K562 (cell line): ENCODE measurements around the gene BAD. TPM values are rescaled to one million over a fixed set of nuclear protein-coding genes. Genes with fewer than 3 reads are reported as not detected.

Experiments
- ADNP ChIP-seq: fragments of 200-800 bp; sonication (Bioruptor generic); IDR thresholded peaks from 2 replicates; pipeline ENCODE4 v1.6.1; 2016; ENCODE audit warnings: missing genetic modification characterization, missing compliant biosample characterization
- BRD4 ChIP-seq: fragments of 200-600 bp; sonication (generic); IDR thresholded peaks from 2 replicates; pipeline ENCODE4 v1.6.1; 2017; ENCODE audit warnings: inconsistent platforms
- ETV6 ChIP-seq, 3 experiments: fragments of 150-350 bp in 1 of 3; sonication (generic) in 1 of 3; formaldehyde crosslinking in 1 of 3; IDR thresholded peaks; 2 replicates each; pipeline versions ENCODE4 v1.6.1 to v1.8.0; 2014 to 2022; ENCODE audit warnings: borderline replicate concordance in 2 of 3, low read depth in 2 of 3, antibody characterized with exemption in 1 of 3, low read length in 1 of 3, mild to moderate bottlenecking in 1 of 3, missing genetic modification reagents in 1 of 3
- GABPB2 ChIP-seq: fragments of 250-450 bp; sonication (Bioruptor Pico); conservative IDR thresholded peaks from 2 replicates; pipeline ENCODE4 v1.5.1; 2021; ENCODE audit warnings: mild to moderate bottlenecking
- GATAD2B ChIP-seq: fragments of 450-650 bp; IDR thresholded peaks from 2 replicates; pipeline ENCODE4 v1.6.1; 2017; ENCODE audit warnings: mild to moderate bottlenecking, borderline replicate concordance
- MCM2 ChIP-seq: fragments of 450-650 bp; IDR thresholded peaks from 2 replicates; pipeline ENCODE4 v1.6.1; 2017; ENCODE audit warnings: low read depth, mild to moderate bottlenecking
- NFXL1 ChIP-seq: fragments of 450-650 bp; formaldehyde crosslinking; IDR thresholded peaks from 2 replicates; pipeline ENCODE4 v1.4.0; 2021; ENCODE audit warnings: mild to moderate bottlenecking
- ZKSCAN3 ChIP-seq: fragments of 250-450 bp; sonication (Bioruptor Pico); IDR thresholded peaks from 2 replicates; pipeline ENCODE4 v1.4.0; 2020
- ZNF444 ChIP-seq: fragments of 250-450 bp; sonication (Bioruptor Pico); IDR thresholded peaks from 2 replicates; pipeline ENCODE4 v1.4.0; 2020; ENCODE audit warnings: mild to moderate bottlenecking, moderate library complexity
- polyA plus RNA-seq, 8 experiments: library from polyadenylated mRNA; depleted of rRNA in 4 of 8; stranded (reverse) in 5 of 8; unstranded in 3 of 8; fragments of >200 nt; fragmentation: Nextera tagmentation in 2 of 8; fragmentation: Illumina TruSeq in 1 of 8; extraction: Ambion mirVana in 2 of 8; extraction: Trizol in 1 of 8; gene quantifications; 2 replicates each; pipeline versions ENCODE4 v1.2.1 to v1.2.3, GENCODE V29; 2011 to 2014; ENCODE audit warnings: inconsistent platforms in 1 of 8, missing spikeins in 1 of 8
- total RNA-seq, 7 experiments: library from RNA; depleted of rRNA in 6 of 7; stranded (reverse); fragments of >200 nt in 6 of 7; fragmentation: Illumina TruSeq in 2 of 7; extraction: Trizol in 2 of 7; gene quantifications; 2 replicates each; pipeline versions ENCODE4 v1.2.1 to v1.2.3, GENCODE V29; 2011 to 2021; ENCODE audit warnings: low replicate concordance in 1 of 7
- TF ChIP-seq, protein P1 (sequence below): fragments of 450-650 bp; formaldehyde crosslinking; IDR thresholded peaks from 2 replicates; pipeline ENCODE4 v1.4.0; 2020; ENCODE audit warnings: mild to moderate bottlenecking, mixed read lengths
- TF ChIP-seq, protein P2 (sequence below): fragments of 450-650 bp; formaldehyde crosslinking; conservative IDR thresholded peaks from 2 replicates; pipeline ENCODE4 v1.4.0; 2022; ENCODE audit warnings: mild to moderate bottlenecking, missing genetic modification characterization
- TF ChIP-seq, protein P3 (sequence below): fragments of 450-650 bp; IDR thresholded peaks from 2 replicates; pipeline ENCODE4 v1.6.1; 2014; ENCODE audit warnings: low read depth, mild to moderate bottlenecking, moderate library complexity, borderline replicate concordance
- TF ChIP-seq, protein P4 (sequence below): fragments of 250-450 bp; sonication (Bioruptor Pico); IDR thresholded peaks from 2 replicates; pipeline ENCODE4 v1.5.0; 2021; ENCODE audit warnings: mild to moderate bottlenecking, moderate library complexity
- TF ChIP-seq, protein P5 (sequence below): sonication (generic); formaldehyde crosslinking; IDR thresholded peaks from 2 replicates; pipeline ENCODE4 v1.8.1; 2023; ENCODE audit warnings: mild to moderate bottlenecking, missing genetic modification reagents

The BAD gene
- total and polyA plus RNA-seq, 9 of the 15 experiments (the other 6 are each of a cell fraction or from before 2014, with no cell fraction given) = 0.61 to 45.6 (median 11.8) TPM

DNA sequence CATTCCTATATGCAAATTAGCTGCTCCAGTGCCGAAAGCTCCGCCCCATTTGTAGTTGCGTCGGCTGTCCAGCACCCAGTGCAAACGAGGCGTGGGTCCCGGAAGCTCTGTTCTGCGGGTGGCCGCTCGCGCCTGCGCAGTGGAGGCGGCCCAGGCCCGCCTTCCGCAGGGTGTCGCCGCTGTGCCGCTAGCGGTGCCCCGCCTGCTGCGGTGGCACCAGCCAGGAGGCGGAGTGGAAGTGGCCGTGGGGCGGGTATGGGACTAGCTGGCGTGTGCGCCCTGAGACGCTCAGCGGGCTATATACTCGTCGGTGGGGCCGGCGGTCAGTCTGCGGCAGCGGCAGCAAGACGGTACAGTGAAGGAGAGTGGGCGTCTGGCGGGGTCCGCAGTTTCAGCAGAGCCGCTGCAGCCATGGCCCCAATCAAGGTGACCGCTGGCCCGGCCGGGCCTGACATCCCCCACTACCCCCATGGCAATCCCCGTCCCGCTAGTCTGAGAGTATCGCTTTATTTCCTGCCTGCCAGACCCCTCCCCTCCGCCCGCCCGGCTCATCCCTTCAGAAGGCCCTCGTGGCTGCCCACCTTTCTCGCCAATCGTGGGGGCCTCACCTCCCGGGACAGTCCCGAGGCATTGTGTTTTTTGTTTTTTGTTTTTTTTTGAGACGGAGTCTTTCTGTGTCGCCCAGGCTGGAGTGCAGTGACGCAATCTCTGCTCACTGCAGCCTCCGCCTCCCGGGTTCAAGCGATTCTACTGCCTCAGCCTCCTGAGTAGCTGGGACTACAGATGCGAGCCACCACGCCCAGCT is 33.7 kb upstream of the BAD start, which contains the start of gene PRDX5 (continued):
- TF ChIP-seq, protein P1, sequence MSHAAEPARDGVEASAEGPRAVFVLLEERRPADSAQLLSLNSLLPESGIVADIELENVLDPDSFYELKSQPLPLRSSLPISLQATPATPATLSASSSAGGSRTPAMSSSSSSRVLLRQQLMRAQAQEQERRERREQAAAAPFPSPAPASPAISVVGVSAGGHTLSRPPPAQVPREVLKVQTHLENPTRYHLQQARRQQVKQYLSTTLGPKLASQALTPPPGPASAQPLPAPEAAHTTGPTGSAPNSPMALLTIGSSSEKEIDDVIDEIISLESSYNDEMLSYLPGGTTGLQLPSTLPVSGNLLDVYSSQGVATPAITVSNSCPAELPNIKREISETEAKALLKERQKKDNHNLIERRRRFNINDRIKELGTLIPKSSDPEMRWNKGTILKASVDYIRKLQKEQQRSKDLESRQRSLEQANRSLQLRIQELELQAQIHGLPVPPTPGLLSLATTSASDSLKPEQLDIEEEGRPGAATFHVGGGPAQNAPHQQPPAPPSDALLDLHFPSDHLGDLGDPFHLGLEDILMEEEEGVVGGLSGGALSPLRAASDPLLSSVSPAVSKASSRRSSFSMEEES = no peak
- TF ChIP-seq, protein P2, sequence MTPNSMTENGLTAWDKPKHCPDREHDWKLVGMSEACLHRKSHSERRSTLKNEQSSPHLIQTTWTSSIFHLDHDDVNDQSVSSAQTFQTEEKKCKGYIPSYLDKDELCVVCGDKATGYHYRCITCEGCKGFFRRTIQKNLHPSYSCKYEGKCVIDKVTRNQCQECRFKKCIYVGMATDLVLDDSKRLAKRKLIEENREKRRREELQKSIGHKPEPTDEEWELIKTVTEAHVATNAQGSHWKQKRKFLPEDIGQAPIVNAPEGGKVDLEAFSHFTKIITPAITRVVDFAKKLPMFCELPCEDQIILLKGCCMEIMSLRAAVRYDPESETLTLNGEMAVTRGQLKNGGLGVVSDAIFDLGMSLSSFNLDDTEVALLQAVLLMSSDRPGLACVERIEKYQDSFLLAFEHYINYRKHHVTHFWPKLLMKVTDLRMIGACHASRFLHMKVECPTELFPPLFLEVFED (CRISPR knock-in tag) = no peak
- no peak for TF ChIP-seq BRD4
- TF ChIP-seq GATAD2B = peak; percentile 46; the same call in 1 of the 2 replicates
- TF ChIP-seq NFXL1 = no peak
- TF ChIP-seq, protein P3, sequence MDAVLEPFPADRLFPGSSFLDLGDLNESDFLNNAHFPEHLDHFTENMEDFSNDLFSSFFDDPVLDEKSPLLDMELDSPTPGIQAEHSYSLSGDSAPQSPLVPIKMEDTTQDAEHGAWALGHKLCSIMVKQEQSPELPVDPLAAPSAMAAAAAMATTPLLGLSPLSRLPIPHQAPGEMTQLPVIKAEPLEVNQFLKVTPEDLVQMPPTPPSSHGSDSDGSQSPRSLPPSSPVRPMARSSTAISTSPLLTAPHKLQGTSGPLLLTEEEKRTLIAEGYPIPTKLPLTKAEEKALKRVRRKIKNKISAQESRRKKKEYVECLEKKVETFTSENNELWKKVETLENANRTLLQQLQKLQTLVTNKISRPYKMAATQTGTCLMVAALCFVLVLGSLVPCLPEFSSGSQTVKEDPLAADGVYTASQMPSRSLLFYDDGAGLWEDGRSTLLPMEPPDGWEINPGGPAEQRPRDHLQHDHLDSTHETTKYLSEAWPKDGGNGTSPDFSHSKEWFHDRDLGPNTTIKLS = peak; percentile 83
- no peak for TF ChIP-seq ADNP (tag)
- no peak for TF ChIP-seq ZKSCAN3 (CRISPR knock-in tag)
- no peak for TF ChIP-seq ZNF444 (CRISPR knock-in tag)
- TF ChIP-seq, protein P4, sequence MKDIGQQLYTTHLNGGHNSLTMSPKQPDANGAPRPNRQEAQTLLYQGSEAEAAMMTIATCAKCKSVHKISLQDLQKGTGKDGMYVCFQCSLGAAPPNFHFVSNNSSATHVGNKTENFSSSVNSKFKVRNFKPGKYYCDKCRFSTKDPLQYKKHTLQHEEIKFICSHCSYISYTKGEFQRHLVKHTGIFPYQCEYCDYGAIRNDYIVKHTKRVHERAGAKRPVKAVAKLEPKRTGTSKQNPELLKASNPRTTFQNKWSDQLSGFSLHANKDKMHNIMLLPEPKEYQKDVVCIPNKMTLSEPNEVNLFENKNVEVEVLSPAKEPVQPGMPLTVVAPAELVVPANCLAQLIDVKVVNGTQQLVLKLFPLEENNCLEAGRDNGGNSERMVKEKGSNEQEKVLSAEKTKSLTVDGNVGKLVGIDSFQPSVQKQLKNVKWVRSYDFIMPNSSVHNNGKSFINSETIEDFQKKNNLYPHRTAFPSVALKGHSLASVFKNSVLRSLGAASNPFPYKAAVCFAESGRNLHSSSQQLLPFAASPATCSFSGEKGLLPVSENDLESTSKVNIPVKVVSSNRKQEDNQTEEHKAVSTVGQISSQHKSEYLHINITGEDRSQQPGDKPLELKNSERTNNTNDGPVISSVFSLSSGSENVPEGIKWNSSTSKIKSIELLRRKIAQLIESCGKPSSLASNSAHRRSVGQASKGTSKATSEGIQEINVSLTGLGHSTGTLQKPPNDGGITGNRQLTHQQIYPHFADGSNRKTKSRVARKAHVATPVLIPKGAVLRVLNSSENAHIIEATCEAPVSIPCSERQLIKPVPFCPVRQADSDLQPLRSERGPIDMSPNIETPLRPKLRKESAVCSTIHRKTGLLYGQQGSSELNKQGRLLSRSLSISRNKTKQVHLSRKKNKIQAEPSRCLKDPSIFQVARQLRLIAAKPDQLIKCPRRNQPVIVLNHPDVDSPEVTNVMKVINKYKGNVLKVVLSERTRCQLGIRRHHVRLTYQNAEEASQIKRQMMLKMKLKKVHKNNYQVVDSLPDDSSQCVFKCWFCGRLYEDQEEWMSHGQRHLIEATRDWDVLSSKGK (CRISPR knock-in tag) = no peak
- no peak for TF ChIP-seq MCM2
- TF ChIP-seq, protein P5, sequence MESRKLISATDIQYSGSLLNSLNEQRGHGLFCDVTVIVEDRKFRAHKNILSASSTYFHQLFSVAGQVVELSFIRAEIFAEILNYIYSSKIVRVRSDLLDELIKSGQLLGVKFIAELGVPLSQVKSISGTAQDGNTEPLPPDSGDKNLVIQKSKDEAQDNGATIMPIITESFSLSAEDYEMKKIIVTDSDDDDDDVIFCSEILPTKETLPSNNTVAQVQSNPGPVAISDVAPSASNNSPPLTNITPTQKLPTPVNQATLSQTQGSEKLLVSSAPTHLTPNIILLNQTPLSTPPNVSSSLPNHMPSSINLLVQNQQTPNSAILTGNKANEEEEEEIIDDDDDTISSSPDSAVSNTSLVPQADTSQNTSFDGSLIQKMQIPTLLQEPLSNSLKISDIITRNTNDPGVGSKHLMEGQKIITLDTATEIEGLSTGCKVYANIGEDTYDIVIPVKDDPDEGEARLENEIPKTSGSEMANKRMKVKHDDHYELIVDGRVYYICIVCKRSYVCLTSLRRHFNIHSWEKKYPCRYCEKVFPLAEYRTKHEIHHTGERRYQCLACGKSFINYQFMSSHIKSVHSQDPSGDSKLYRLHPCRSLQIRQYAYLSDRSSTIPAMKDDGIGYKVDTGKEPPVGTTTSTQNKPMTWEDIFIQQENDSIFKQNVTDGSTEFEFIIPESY (CRISPR knock-in tag) = no peak
- TF ChIP-seq GABPB2 (CRISPR knock-in tag) = no peak
- no peak for TF ChIP-seq ETV6 (IDR thresholded peaks at IDR 0.05; ENCODE audit: borderline replicate concordance in 1 of 2, low read depth in 2 of 2, low read length in 1 of 2)
- TF ChIP-seq ETV6 (CRISPR knock-in tag; IDR thresholded peaks at IDR 0.05; ENCODE audit: borderline replicate concordance) = no peak
